ENCODE measurements around the gene NEURL2. TPM values are rescaled to one million over a fixed set of nuclear protein-coding genes. Genes with fewer than 3 reads are reported as not detected.

Gene NEURL2
- total and polyA plus RNA-seq, 10 of the 15 experiments (the other 5 are each of a cell fraction or from before 2014, with no cell fraction given) = 0.53 to 7.0 (median 2.7) TPM

DNA sequence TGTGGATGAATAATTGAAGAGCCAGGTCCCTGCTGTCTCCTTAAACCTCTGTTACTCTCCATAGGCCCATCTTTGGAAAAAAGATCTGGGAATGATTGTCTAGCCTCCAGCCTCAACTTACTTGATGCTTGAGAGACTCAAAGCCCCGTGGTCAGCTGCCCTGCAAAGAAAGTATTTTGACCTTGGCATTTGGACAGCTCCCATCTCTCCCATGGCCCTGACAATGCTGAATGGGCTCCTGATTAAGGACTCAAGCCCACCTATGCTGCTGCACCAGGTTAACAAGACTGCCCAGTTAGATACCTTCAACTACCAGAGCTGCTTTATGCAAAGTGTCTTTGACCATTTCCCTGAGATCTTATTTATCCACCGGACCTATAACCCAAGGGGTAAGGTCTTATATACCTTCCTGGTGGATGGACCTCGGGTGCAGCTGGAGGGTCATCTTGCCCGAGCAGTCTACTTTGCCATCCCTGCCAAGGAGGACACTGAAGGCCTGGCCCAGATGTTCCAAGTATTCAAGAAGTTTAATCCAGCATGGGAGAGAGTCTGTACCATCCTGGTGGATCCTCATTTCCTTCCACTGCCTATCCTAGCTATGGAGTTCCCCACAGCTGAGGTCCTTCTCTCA lies 8.4 kb downstream of the NEURL2 start (continued):
- no peak for TF ChIP-seq POU2F2 (IDR thresholded peaks at IDR 0.05; ENCODE audit: borderline replicate concordance, low read depth, low read length)
- no peak for TF ChIP-seq RFX5 (IDR thresholded peaks at IDR 0.05; ENCODE audit: low read depth, low read length)
- no peak for TF ChIP-seq TCF7 (IDR thresholded peaks at IDR 0.05; ENCODE audit: borderline replicate concordance)

DNA sequence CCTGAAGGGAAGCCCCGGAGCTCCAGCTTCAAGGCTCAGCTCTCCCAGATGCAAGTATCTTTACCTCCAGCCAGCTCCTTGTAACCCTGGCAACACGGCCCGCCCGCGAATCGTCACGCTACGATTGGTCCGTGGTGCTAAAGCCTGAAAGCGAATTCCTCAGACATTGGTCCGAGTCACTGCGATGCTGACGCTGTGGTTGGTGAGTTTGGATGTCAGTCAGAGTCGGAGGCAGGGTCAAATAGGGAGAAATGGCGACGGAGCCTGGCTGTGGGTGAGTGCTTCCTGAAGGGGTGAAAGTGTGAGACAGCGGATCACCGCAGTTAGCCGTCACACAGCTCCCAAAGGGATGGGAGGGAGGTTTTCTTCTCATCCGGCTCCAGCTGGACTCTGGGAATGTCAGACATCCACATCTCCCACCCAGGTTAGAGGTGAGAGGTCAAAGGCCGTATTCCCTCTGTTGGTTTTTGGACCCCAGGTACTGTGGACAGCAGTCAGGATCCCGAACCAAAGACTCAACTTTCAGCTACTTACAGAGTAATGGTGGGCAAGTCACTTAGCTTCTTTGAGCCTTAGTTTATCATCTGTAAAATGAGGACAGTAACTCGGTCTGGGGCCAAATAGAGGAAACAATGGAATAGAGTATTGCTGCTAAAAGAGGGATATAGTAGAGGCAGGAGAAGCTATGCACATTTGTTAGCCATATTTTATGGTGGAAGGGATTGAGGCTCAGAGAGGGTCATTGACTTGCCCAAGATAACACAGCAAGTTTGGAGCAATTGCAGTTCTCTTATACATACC lies 9.8 kb downstream of the NEURL2 start, which contains the start of gene ZSWIM1:
Gene ZSWIM1, plus strand, starts transcription at position 240 of the 801 bp plus-strand sequence. CDS start 1,366 bp downstream, outside the sequence.
- DNase-seq (ENCODE audit: low read depth, low spot score) (peak; percentile 99), FAIRE-seq (peak; percentile 100), ATAC-seq (peak; percentile 100)
- in situ Hi-C loops (cut with MboI) (no loop called here), intact Hi-C loops (cut with micrococcal nuclease; ENCODE audit: unreplicated experiment) (no loop called here)
- Histone ChIP-seq H3K27me3 (replicated peaks in 1 of 2; ENCODE audit: control insufficient read depth in 2 of 2, insufficient read depth in 2 of 2, low read length in 1 of 2) (no peaks in the 10 kb centered on the region), H3K36me3 (ENCODE audit: control insufficient read depth in 2 of 2, insufficient read depth in 2 of 2, low read length in 1 of 2) (peaks cover 7 to 13% of the 10 kb centered on the region in 2 experiments; a peak in 2 of 4 replicates), H3K79me2 (ENCODE audit: control insufficient read depth, insufficient read depth, low read length) (peaks cover 15% of the 10 kb centered on the region), H4K20me1 (ENCODE audit: control insufficient read depth, insufficient read depth) (no peaks in the 10 kb centered on the region), H3K4me2 (ENCODE audit: control insufficient read depth, insufficient read depth) (peak within 1 kb of the TSS; percentile 86), H3K4me3 (peak within 1 kb of the TSS; percentile 84), H3K9ac (ENCODE audit: control insufficient read depth, insufficient read depth, low read length) (peak within 1 kb of the TSS; percentile 85), H3K27ac (ENCODE audit: control insufficient read depth, insufficient read depth) (peak within 1 kb of the TSS; percentile 73), H3K9me3 (replicated peaks; ENCODE audit: control insufficient read depth, insufficient read depth, low read length) (no peaks in the 10 kb centered on the region), H2AFZ (ENCODE audit: control insufficient read depth, low read depth, low read length) (peak within 1 kb of the TSS; percentile 71), H3K4me1 (ENCODE audit: control insufficient read depth, insufficient read depth, low read length) (peaks cover 12% of the 10 kb centered on the region)
- BruUV-seq (replicated peaks) = TSS peak; percentile 83
- POLR2A ChIA-PET = interaction anchor here (0.6 to 2.3 kb wide), 16 partner anchors 9 to 92 kb away, joined by 3 to 16 read pairs (median 3); partner anchors contain the start of genes ACOT8, CTSA, NEURL2 and PCIF1
- RAD21 ChIA-PET (ENCODE audit: unreplicated experiment) = interaction anchor here (0.9 to 2.3 kb wide), 7 partner anchors 9 to 110 kb away, joined by 3 to 25 read pairs (median 6); partner anchors contain the start of genes ACOT8, CTSA, NEURL2 and PCIF1
- WGBS (ENCODE audit: insufficient coverage, insufficient replicate concordance, low lambda C conversion rate, missing lambda C conversion rate) = under 1% methylated on average over 23 of the region's 23 CpGs
- SMC1A ChIA-PET (ENCODE audit: uncharacterized antibody, unreplicated experiment) = interaction anchor here (0.9 to 2.3 kb wide), 7 partner anchors 9 to 90 kb away, joined by 3 to 10 read pairs (median 5); partner anchors contain the start of genes ACOT8, CTSA, NEURL2 and ZSWIM3
- CTCF ChIA-PET = interaction anchor here (0.6 to 3.2 kb wide), 10 partner anchors 9 to 131 kb away, joined by 3 to 38 read pairs (median 4); partner anchors contain the start of genes CTSA and NEURL2
- TF ChIP-seq MEF2B (IDR thresholded peaks at IDR 0.05; ENCODE audit: partially characterized antibody, poor library complexity, severe bottlenecking) (peak; percentile 47), ESRRA (IDR thresholded peaks at IDR 0.05; ENCODE audit: low read length) (no peak), POLR2AphosphoS5 (IDR thresholded peaks at IDR 0.05; ENCODE audit: low read length) (peak; percentile 98), DPF2 (IDR thresholded peaks at IDR 0.05) (peak; percentile 97), NFXL1 (IDR thresholded peaks at IDR 0.05; ENCODE audit: borderline replicate concordance) (no peak), RFX5 (IDR thresholded peaks at IDR 0.05; ENCODE audit: low read depth, low read length) (peak; percentile 88), MTA3 (IDR thresholded peaks at IDR 0.05; ENCODE audit: borderline replicate concordance, low read length) (no peak), TARDBP (IDR thresholded peaks at IDR 0.05; ENCODE audit: borderline replicate concordance) (no peak), CBX5 (IDR thresholded peaks at IDR 0.05; ENCODE audit: low read depth) (no peak), CREB1 (IDR thresholded peaks at IDR 0.05; ENCODE audit: low read depth) (peak; percentile 81), NFYB (IDR thresholded peaks at IDR 0.05; ENCODE audit: insufficient read depth, low read depth, low read length) (peak; percentile 93)
- TF ChIP-seq, protein P1, sequence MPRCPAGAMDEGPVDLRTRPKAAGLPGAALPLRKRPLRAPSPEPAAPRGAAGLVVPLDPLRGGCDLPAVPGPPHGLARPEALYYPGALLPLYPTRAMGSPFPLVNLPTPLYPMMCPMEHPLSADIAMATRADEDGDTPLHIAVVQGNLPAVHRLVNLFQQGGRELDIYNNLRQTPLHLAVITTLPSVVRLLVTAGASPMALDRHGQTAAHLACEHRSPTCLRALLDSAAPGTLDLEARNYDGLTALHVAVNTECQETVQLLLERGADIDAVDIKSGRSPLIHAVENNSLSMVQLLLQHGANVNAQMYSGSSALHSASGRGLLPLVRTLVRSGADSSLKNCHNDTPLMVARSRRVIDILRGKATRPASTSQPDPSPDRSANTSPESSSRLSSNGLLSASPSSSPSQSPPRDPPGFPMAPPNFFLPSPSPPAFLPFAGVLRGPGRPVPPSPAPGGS (IDR thresholded peaks at IDR 0.05; ENCODE audit: borderline replicate concordance, insufficient read depth, low read depth, low read length, poor library complexity, severe bottlenecking) = no peak
